Ecto neural progenitor cell (in vitro differentiated cells): ENCODE results near the gene CWC27.

ENCODE experiments used
- DNase-seq: peaks from one replicate; pipeline ENCODE4 v3.0.0-alpha.2; 2018; ENCODE audit warnings: low spot score

Gene CWC27

DNA sequence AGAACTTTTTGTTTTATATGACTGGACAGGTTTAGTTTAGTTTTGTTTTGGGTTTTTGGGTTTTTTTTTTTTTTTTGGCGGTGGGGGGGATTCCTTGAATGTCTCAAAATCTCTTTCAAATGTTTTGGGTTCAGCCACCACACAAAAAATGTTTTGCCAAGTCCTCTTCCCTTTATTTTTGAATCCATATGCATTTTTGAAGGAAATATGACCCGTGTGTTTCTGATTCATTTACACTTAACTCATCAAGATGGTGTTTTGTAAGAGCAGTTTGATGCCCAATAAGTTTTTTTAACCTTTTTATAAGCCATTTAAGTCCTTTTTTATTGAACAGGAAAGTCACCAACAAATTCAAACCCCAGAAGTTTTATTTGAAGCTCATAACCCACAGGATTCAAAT is 209.8 kb downstream of the CWC27 start:
- DNase-seq: no peak

- DNase-seq: no peak
Measured at GRCh38 chr5:64979531-64979930, 210.8 kb downstream of the CWC27 start.

- DNase-seq: no peak
Measured at GRCh38 chr5:64980176-64980575, 211.4 kb downstream of the CWC27 start.

DNA sequence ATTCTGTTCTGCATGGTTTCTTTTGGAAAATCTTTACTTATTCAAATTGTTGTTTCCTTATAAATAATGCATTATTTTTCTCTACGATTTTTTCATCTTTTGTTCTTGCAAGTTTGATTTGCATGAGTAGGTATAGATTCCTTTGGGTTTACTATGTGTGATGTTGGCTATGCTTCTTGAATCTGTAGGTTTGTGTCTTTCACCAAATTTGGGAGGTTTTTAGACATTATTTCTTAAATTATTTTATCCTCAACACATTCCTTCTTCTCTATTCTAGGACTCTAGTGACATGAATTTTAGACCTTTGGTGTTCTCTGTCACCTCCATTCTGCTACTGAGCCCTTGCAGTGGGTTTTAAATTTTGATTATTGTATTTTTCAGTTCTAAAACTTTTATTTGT is 219.0 kb downstream of the CWC27 start:
- DNase-seq: no peak

DNA sequence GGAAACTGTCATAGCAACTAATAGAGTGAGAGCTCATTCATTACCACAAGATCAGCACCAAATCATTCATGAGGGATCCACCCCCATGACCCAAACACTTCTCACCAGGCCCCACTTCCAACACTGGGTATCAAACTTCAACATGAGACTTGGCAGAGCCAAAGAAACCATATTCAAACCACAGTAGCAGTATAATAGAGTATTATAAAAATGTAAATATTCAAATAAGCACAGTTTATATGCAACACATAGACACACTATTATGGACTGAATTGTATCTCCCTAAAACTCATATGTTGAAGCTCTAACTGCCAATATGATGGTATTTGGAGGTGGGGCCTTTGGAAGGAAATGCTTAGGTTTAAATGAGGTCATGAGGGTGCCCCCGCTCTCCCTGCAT is 240.5 kb downstream of the CWC27 start:
- no peak for DNase-seq

GRCh38 chr5:65010841-65011240 is 242.1 kb downstream of the CWC27 start:
- DNase-seq: no peak

DNA sequence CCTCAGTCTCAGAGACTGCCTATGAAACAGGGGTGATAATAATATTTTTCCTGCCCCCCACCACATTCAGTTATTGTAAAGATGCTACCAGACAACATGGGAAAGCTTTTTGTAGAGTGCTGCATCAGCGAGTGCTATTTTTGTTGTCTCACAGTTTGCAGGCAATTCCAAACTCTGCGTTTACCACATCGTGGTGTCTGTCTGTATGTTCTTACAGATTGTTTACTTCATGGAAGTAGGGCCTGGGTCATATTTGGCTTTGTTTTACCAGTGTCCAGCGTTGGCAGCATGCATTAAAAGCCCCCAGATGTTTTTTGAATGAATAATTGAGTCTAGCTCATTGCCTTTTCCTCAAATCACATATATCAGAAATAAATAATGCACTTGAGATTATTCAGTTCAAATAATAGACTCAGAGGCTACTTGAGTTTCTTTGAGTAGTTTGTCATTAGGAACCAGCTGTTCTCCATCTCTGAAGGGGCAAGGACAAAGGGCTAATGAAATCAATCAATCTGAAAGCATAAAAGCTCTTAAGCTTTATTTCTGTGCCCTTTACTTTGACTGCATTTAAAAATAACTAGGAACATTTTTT is 243.7 kb downstream of the CWC27 start:
- DNase-seq: no peak

- no peak for DNase-seq
Measured at GRCh38 chr5:65013166-65013565, 244.4 kb downstream of the CWC27 start.

GRCh38 chr5:65014769-65015168 is 246.0 kb downstream of the CWC27 start:
- DNase-seq: no peak

DNA sequence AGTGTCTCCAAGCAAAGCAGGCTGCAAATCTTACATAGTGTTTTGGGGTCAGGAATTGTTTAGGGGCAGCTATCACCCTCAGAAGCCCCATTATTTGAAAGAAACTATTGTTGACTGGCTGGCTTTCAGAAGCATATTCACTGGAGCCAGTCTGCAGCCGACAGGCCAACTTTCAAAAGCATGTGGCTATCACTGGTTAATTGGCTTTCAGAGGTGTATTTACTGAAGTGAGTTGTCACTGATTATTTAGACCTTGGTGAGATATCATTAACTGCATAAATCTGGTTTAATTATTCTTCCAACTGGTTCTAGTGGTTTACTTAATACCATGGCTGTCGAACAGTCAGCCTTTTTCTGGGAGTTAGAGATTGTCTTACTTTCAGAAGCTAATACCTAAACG is 247.0 kb downstream of the CWC27 start:
- DNase-seq: no peak

GRCh38 chr5:65017636-65018035 is 248.9 kb downstream of the CWC27 start:
- no peak for DNase-seq

GRCh38 chr5:65018763-65019162 is 250.0 kb downstream of the CWC27 start:
- DNase-seq: no peak

DNA sequence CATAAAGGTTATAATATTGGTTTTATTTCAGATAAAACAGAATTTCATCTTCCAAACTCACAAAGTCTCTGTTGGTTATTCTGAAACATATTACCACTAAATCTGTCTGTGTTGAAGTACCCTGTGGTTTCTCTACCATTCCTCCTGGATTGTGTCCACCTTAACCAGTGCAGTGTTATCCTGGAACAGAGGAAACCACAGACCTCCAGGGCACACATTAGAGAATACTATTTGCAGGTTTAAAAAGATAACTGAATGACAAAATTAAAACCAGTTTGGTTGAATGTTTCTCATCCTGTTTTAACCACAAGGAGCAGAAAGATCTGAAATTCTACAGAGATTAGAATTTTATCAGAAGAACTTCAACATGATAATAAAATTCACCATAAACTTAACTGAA is 251.8 kb downstream of the CWC27 start:
- DNase-seq: no peak

GRCh38 chr5:65021527-65022226 is 252.9 kb downstream of the CWC27 start:
- no peak for DNase-seq

DNA sequence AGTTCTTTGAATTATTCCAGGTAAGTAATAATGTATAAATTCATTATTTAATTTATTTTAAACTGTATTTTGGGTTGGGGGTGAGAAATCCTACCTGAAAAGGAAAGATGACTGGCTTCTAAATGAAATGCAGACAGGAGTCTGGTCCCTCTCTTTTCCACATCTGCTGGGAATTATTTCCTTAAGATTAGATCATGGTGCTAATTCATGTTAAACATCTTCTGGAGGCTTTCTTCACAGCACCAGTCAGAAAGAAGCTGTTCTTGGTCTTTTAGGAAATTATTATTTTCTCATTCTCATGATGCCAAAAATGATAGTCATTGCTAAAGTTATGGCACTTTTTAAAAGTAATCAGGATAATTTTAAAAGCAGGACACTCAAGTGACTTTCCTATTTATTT is 254.2 kb downstream of the CWC27 start:
- no peak for DNase-seq

GRCh38 chr5:65024681-65025080 is 256.0 kb downstream of the CWC27 start:
- no peak for DNase-seq

DNA sequence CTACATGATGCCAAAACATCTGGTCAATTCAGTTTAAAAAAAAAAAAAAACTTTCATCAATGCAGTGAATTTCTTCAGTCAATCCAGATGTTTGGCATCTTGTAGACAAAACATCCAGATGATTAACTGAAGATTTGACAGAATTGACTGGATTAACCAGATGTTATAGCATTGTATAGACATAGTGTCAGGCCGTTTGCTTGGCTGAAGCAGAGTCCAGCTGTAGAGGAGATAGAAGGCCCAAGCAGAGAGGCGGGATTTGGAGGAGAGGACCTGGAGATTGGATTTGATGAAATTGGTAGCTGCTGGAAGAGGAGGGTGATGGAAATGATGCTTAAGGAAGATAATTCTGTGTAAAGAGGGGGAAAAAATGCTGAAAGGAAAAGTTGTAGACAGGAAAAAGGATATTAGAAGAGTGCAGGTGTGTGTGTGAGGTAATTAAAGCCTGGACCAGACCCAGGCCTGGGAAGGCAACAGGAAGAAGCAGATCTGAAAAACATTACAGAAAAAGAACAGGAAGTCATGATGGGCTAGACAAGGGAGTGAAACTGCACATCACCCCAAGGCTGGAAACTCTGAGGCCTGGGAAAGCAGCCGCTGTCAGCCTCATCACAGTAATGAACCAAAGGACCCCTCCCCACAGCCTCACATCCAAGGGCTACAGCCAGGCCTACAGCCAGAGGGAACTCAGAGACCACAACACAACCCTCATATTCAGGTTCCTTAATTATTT is 258.3 kb downstream of the CWC27 start:
- no peak for DNase-seq

GRCh38 chr5:65029178-65029577 is 260.4 kb downstream of the CWC27 start:
- no peak for DNase-seq

DNA sequence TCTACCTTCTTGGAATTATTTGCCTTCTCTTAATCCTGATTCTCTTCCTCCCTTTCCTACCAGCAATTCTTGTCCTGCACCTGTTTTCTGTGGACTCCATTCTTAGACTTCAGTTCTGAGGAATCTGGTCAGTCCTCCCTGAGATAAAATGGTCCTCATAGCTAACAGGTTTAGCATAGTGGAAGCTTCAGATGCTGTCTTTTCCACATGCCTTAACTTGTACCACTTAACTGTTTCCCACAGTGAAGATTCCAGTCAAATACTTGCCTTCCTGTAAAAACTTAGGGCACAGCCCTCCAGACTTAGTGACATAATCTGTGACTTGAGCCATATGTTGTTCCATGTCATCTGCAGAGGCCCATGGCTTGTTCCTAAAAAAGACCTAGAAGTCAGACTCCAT is 261.3 kb downstream of the CWC27 start:
- no peak for DNase-seq

- no peak for DNase-seq
Measured at GRCh38 chr5:65032250-65032649, 263.5 kb downstream of the CWC27 start.

- DNase-seq: no peak
Measured at GRCh38 chr5:65034029-65034812, 265.5 kb downstream of the CWC27 start.

DNA sequence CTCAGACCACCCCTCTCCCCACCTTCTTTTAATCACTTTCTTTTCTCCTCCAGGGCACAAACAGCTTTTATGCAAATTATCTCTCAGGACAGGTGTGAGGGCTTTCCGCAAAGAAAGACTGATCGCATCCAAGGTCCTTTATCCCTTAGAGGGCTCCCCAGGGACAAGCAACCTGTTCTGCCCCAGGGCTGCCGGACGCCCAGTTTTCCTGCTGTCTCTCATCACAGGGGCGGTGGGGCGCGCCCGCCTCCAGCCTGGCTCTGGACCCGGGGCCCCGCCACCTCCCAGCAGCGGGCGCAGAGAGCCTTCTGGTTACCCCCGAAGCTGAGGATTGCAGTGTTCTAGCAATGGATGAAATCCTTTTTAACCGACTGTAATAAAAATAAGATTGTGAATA is 266.1 kb downstream of the CWC27 start:
- peak; percentile 58 for DNase-seq
